HepG2 (cell line): ENCODE data around the gene WIZ. TPM values are rescaled to one million over a fixed set of nuclear protein-coding genes. Genes with fewer than 3 reads are reported as not detected.
"Not testable (repeated sequence)": the region's sequence is repeated elsewhere in the genome, so short reads cannot be mapped to it uniquely, and the experiment has no call there.

Experiments used
- DPF2 ChIP-seq: sonication (generic); formaldehyde crosslinking; IDR thresholded peaks from 2 replicates; pipeline ENCODE4 v1.4.0; 2020; ENCODE audit warnings: mild to moderate bottlenecking, low read depth, missing genetic modification reagents, borderline replicate concordance
- FOSL2 ChIP-seq: sonication (generic); formaldehyde crosslinking; IDR thresholded peaks from 2 replicates; pipeline ENCODE4 v1.4.0; 2020; ENCODE audit warnings: missing genetic modification reagents
- FOXP4 ChIP-seq: sonication (generic); formaldehyde crosslinking; IDR thresholded peaks from 2 replicates; pipeline ENCODE4 v1.4.0; 2020; ENCODE audit warnings: missing genetic modification reagents
- HNF4A ChIP-seq: sonication (generic); formaldehyde crosslinking; IDR thresholded peaks from 2 replicates; pipeline ENCODE4 v1.4.0; 2020; ENCODE audit warnings: missing genetic modification reagents
- LCORL ChIP-seq, 2 experiments: fragments of 450-650 bp in 1 of 2; sonication (generic) in 1 of 2; formaldehyde crosslinking in 1 of 2; IDR thresholded peaks; 2 replicates each; pipeline versions ENCODE4 v1.5.0 to v1.6.1; 2017 to 2020; ENCODE audit warnings: antibody characterized with exemption in 1 of 2, missing genetic modification reagents in 1 of 2
- MAX ChIP-seq: IDR thresholded peaks from 2 replicates; pipeline ENCODE4 v1.6.1; 2012; ENCODE audit warnings: inconsistent platforms
- MED1 ChIP-seq: sonication (generic); formaldehyde crosslinking; IDR thresholded peaks from 2 replicates; pipeline ENCODE4 v1.4.0; 2020; ENCODE audit warnings: missing genetic modification reagents
- NR2C2 ChIP-seq: sonication (generic); formaldehyde crosslinking; IDR thresholded peaks from 2 replicates; pipeline ENCODE4 v1.4.0; 2020; ENCODE audit warnings: missing genetic modification reagents, mild to moderate bottlenecking, moderate library complexity, borderline replicate concordance
- PHF21A ChIP-seq: sonication (generic); formaldehyde crosslinking; IDR thresholded peaks from 2 replicates; pipeline ENCODE4 v1.5.0; 2020; ENCODE audit warnings: mild to moderate bottlenecking, missing genetic modification reagents
- RARA ChIP-seq: IDR thresholded peaks from 2 replicates; pipeline ENCODE4 v1.6.1; 2016; ENCODE audit warnings: missing genetic modification reagents, missing compliant biosample characterization
- RXRA ChIP-seq: sonication (generic); formaldehyde crosslinking; IDR thresholded peaks from 2 replicates; pipeline ENCODE4 v1.5.1; 2020; ENCODE audit warnings: missing genetic modification reagents
- SALL1 ChIP-seq: sonication (generic); formaldehyde crosslinking; IDR thresholded peaks from 2 replicates; pipeline ENCODE4 v1.8.0; 2022; ENCODE audit warnings: mild to moderate bottlenecking, missing genetic modification reagents
- SOX13 ChIP-seq, 3 experiments: fragments of 450-650 bp in 1 of 3; sonication (generic) in 1 of 3; formaldehyde crosslinking in 1 of 3; IDR thresholded peaks in 2 of 3; conservative IDR thresholded peaks in 1 of 3; 2 replicates each; pipeline versions ENCODE4 v1.5.0 to v1.6.1; 2016 to 2020; ENCODE audit warnings: antibody characterized with exemption in 1 of 3, mild to moderate bottlenecking in 1 of 3, missing compliant biosample characterization in 1 of 3, missing genetic modification reagents in 1 of 3, moderate library complexity in 1 of 3
- SPEN ChIP-seq: sonication (generic); formaldehyde crosslinking; IDR thresholded peaks from 2 replicates; pipeline ENCODE4 v1.5.1; 2020; ENCODE audit warnings: low read depth, mild to moderate bottlenecking, missing genetic modification reagents
- TEAD3 ChIP-seq: optimal IDR thresholded peaks from 2 replicates; pipeline ENCODE3; 2016; ENCODE audit warnings: borderline replicate concordance
- THRA ChIP-seq: sonication (generic); formaldehyde crosslinking; IDR thresholded peaks from 2 replicates; pipeline ENCODE4 v1.4.0; 2020; ENCODE audit warnings: missing genetic modification reagents, borderline replicate concordance
- ZMYM4 ChIP-seq: sonication (generic); formaldehyde crosslinking; IDR thresholded peaks from 2 replicates; pipeline ENCODE4 v1.8.1; 2023; ENCODE audit warnings: mild to moderate bottlenecking, missing genetic modification reagents
- ZNF605 ChIP-seq: sonication (generic); formaldehyde crosslinking; IDR thresholded peaks from 2 replicates; pipeline ENCODE4 v1.8.0; 2022; ENCODE audit warnings: mild to moderate bottlenecking, missing genetic modification reagents
- ZNF788 ChIP-seq: sonication (generic); formaldehyde crosslinking; IDR thresholded peaks from 2 replicates; pipeline ENCODE4 v1.5.0; 2020; ENCODE audit warnings: mild to moderate bottlenecking, missing genetic modification reagents, borderline replicate concordance
- polyA plus RNA-seq, 8 experiments: library from polyadenylated mRNA; depleted of rRNA in 3 of 8; stranded (reverse) in 7 of 8; unstranded in 1 of 8; fragments of >200 nt; fragmentation: Illumina TruSeq in 4 of 8; extraction: Trizol in 4 of 8; gene quantifications; 2 replicates each; pipeline versions ENCODE4 v1.2.1 to v1.2.3, GENCODE V29; 2011 to 2016; ENCODE audit warnings: low read depth in 4 of 8, missing spikeins in 1 of 8, mixed read lengths in 1 of 8; ENCODE audit not compliant: insufficient read depth in 1 of 8
- total RNA-seq, 5 experiments: library from RNA; depleted of rRNA; stranded (reverse); fragments of >200 nt; fragmentation: Illumina TruSeq; extraction: Trizol; gene quantifications; 2 replicates each; pipeline ENCODE4 v1.2.3, GENCODE V29; 2016; ENCODE audit warnings: low read depth in 1 of 5
- TF ChIP-seq, protein P1 (sequence below): sonication (generic); formaldehyde crosslinking; IDR thresholded peaks from 2 replicates; pipeline ENCODE4 v1.5.0; 2020; ENCODE audit warnings: mild to moderate bottlenecking, missing genetic modification reagents, borderline replicate concordance

The WIZ gene
- total and polyA plus RNA-seq, 2 of the 13 experiments (the other 11 are each of a cell fraction or from before 2014, with no cell fraction given), result 4.7 to 4.8 TPM

DNA sequence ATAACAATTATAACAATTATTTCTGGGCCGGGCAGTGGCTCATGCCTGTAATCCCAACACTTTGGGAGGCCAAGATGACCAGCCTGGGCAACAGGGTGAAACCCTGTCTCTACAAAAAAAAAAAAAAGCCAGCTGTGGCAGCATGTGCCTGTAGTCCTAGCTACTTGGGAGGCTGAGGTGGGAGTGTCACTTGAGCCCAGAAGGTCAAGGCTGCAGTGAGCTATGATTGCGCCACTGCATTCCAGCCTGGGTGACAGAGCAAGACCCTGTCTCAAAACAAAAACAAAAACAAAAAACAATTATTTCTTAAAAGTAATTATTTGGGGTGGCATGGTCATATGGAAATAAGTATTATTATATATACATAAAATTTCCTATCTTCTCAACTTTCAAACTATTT, 38.4 kb downstream of the WIZ start (continued):
- TF ChIP-seq ZNF605 (0 out of 2 replicates have a peak, but pooled peaks have one; percentile 37), THRA (CRISPR knock-in tag) (peak; percentile 63; the same call in 1 of the 2 replicates), TEAD3 (CRISPR knock-in tag) (peak; percentile 98), FOSL2 (CRISPR knock-in tag) (peak; percentile 76), SALL1 (peak; percentile 71), SPEN (0 out of 2 replicates have a peak, but pooled peaks have one; percentile 40), MED1 (CRISPR knock-in tag) (peak; percentile 71), DPF2 (CRISPR knock-in tag) (peak; percentile 47; the same call in 1 of the 2 replicates), ZNF788 (CRISPR knock-in tag) (0 out of 2 replicates have a peak, but pooled peaks have one; percentile 64), RXRA (peak; percentile 46; the same call in 1 of the 2 replicates), NR2C2 (CRISPR knock-in tag) (peak; percentile 80; the same call in 1 of the 2 replicates), FOXP4 (CRISPR knock-in tag) (peak; percentile 95), PHF21A (CRISPR knock-in tag) (0 out of 2 replicates have a peak, but pooled peaks have one; percentile 41), HNF4A (CRISPR knock-in tag) (peak; percentile 71), ZMYM4 (CRISPR knock-in tag) (peak; percentile 44; the same call in 1 of the 2 replicates), MAX (peak; percentile 27; the same call in 1 of the 2 replicates), SOX13 (CRISPR knock-in tag; conservative IDR thresholded peaks at IDR 0.05 in 1 of 2, IDR thresholded peaks at IDR 0.05 in 1 of 2) (peak in 1 of 2 experiments; percentile 58; a peak in 2 of 4 replicates), LCORL (CRISPR knock-in tag; IDR thresholded peaks at IDR 0.05) (peak; percentile 61), RARA (CRISPR knock-in tag) (peak; percentile 89)
- TF ChIP-seq, protein P1, sequence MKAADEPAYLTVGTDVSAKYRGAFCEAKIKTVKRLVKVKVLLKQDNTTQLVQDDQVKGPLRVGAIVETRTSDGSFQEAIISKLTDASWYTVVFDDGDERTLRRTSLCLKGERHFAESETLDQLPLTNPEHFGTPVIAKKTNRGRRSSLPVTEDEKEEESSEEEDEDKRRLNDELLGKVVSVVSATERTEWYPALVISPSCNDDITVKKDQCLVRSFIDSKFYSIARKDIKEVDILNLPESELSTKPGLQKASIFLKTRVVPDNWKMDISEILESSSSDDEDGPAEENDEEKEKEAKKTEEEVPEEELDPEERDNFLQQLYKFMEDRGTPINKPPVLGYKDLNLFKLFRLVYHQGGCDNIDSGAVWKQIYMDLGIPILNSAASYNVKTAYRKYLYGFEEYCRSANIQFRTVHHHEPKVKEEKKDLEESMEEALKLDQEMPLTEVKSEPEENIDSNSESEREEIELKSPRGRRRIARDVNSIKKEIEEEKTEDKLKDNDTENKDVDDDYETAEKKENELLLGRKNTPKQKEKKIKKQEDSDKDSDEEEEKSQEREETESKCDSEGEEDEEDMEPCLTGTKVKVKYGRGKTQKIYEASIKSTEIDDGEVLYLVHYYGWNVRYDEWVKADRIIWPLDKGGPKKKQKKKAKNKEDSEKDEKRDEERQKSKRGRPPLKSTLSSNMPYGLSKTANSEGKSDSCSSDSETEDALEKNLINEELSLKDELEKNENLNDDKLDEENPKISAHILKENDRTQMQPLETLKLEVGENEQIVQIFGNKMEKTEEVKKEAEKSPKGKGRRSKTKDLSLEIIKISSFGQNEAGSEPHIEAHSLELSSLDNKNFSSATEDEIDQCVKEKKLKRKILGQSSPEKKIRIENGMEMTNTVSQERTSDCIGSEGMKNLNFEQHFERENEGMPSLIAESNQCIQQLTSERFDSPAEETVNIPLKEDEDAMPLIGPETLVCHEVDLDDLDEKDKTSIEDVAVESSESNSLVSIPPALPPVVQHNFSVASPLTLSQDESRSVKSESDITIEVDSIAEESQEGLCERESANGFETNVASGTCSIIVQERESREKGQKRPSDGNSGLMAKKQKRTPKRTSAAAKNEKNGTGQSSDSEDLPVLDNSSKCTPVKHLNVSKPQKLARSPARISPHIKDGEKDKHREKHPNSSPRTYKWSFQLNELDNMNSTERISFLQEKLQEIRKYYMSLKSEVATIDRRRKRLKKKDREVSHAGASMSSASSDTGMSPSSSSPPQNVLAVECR (CRISPR knock-in tag), result peak; percentile 74; the same call in 1 of the 2 replicates
- not testable (repeated sequence) for TF ChIP-seq SOX13, LCORL (IDR thresholded peaks at IDR 0.05)
